HEK293 (cell line): Measurements from ENCODE around the gene MCM7.

Experiments
- CTCF ChIP-seq: fragments of 450-650 bp; formaldehyde crosslinking; IDR thresholded peaks from 2 replicates; pipeline ENCODE4 v1.5.1; 2016; ENCODE audit warnings: missing biosample characterization, missing genetic modification characterization
- ELK4 ChIP-seq: IDR thresholded peaks from 2 replicates; pipeline ENCODE4 v1.6.1; 2011; ENCODE audit warnings: mild to moderate bottlenecking, low read depth, low read length, borderline replicate concordance
- KLF9 ChIP-seq: fragments of 450-650 bp; formaldehyde crosslinking; IDR thresholded peaks from 2 replicates; pipeline ENCODE4 v1.5.1; 2016; ENCODE audit warnings: missing biosample characterization, missing genetic modification characterization, low read depth
- REST ChIP-seq: fragments of 450-650 bp; formaldehyde crosslinking; IDR thresholded peaks from 2 replicates; pipeline ENCODE4 v1.5.1; 2016; ENCODE audit warnings: missing biosample characterization, missing genetic modification characterization
- SCRT2 ChIP-seq: fragments of 450-650 bp; formaldehyde crosslinking; IDR thresholded peaks from 2 replicates; pipeline ENCODE4 v1.5.1; 2016; ENCODE audit warnings: missing biosample characterization, missing genetic modification characterization
- ZBTB48 ChIP-seq: fragments of 450-650 bp; formaldehyde crosslinking; IDR thresholded peaks from 2 replicates; pipeline ENCODE4 v1.5.1; 2016; ENCODE audit warnings: missing biosample characterization, missing genetic modification characterization
- ZNF138 ChIP-seq: fragments of 450-650 bp; formaldehyde crosslinking; IDR thresholded peaks from 2 replicates; pipeline ENCODE4 v1.5.1; 2016; ENCODE audit warnings: missing biosample characterization, missing genetic modification characterization, borderline replicate concordance
- ZNF2 ChIP-seq: fragments of 450-650 bp; formaldehyde crosslinking; IDR thresholded peaks from 2 replicates; pipeline ENCODE4 v1.5.1; 2016; ENCODE audit warnings: missing biosample characterization, missing genetic modification characterization
- ZNF266 ChIP-seq: fragments of 450-650 bp; formaldehyde crosslinking; IDR thresholded peaks from 2 replicates; pipeline ENCODE4 v1.5.1; 2016; ENCODE audit warnings: missing biosample characterization, missing genetic modification characterization, low read depth
- ZNF274 ChIP-seq, 2 experiments: fragments of 200-500 bp in 1 of 2; fragments of 450-650 bp in 1 of 2; sonication (Bioruptor generic) in 1 of 2; formaldehyde crosslinking in 1 of 2; IDR thresholded peaks; 2 replicates each; pipeline versions ENCODE4 v1.5.1 to v1.6.1; 2014 to 2016; ENCODE audit warnings: borderline replicate concordance in 1 of 2, inconsistent platforms in 1 of 2, low read length in 1 of 2, missing biosample characterization in 1 of 2, missing genetic modification characterization in 1 of 2
- ZNF423 ChIP-seq: fragments of 450-650 bp; formaldehyde crosslinking; IDR thresholded peaks from 2 replicates; pipeline ENCODE4 v1.5.1; 2016; ENCODE audit warnings: missing biosample characterization, missing genetic modification characterization
- ZNF426 ChIP-seq: fragments of 450-650 bp; formaldehyde crosslinking; IDR thresholded peaks from 2 replicates; pipeline ENCODE4 v1.5.1; 2017; ENCODE audit warnings: missing biosample characterization, missing genetic modification characterization, mild to moderate bottlenecking, inconsistent platforms, moderate library complexity
- ZNF561 ChIP-seq: fragments of 450-650 bp; IDR thresholded peaks from 2 replicates; pipeline ENCODE4 v1.5.1; 2018; ENCODE audit warnings: missing biosample characterization, missing genetic modification characterization, borderline replicate concordance
- TF ChIP-seq, protein P1 (sequence below): fragments of 450-650 bp; formaldehyde crosslinking; IDR thresholded peaks from 2 replicates; pipeline ENCODE4 v1.5.1; 2016; ENCODE audit warnings: missing biosample characterization, missing genetic modification characterization, low read depth

DNA sequence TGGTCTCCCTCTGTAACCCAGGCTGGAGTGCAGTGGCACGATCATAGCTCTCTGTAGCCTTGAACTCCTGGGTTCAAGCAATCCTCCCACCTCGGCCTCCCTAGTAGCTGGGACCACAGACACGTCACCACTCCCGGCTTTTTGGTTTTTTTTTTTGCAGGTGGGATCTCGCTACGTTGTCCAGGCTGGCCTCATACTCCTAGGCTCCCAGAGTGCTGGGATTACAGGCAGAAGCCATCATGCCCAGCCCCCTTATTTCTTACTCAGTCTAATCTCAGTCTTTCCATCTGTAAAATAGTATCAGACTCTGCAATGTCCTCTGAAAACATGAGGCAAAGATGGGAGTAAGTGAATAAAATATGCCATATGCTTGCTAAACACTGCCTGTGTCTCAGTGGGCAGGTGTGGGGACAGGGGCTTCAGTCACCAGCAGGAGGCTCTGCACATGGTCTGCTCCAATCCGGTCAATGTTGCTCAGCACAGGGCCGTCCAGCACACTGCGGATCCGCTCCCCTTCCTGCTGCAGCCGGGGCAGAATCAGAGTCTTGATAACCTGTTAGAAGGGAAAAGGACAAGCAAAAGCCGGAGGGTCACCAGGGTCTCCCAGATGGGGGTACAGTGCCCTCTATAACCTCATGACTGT is 8.4 kb upstream of the MCM7 start:
- TF ChIP-seq ZNF561 (tag by site-specific recombination) = no peak
- no peak for TF ChIP-seq REST
- no peak for TF ChIP-seq CTCF (tag by site-specific recombination)
- no peak for TF ChIP-seq ZNF423 (tag by site-specific recombination)
- TF ChIP-seq, protein P1, sequence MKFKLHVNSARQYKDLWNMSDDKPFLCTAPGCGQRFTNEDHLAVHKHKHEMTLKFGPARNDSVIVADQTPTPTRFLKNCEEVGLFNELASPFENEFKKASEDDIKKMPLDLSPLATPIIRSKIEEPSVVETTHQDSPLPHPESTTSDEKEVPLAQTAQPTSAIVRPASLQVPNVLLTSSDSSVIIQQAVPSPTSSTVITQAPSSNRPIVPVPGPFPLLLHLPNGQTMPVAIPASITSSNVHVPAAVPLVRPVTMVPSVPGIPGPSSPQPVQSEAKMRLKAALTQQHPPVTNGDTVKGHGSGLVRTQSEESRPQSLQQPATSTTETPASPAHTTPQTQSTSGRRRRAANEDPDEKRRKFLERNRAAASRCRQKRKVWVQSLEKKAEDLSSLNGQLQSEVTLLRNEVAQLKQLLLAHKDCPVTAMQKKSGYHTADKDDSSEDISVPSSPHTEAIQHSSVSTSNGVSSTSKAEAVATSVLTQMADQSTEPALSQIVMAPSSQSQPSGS = no peak
- no peak for TF ChIP-seq ELK4
- TF ChIP-seq KLF9 (tag by site-specific recombination) = no peak
- TF ChIP-seq ZBTB48 (tag by site-specific recombination) = no peak
- TF ChIP-seq ZNF266 (tag by site-specific recombination) = no peak
- no peak for TF ChIP-seq ZNF2 (tag by site-specific recombination)
- TF ChIP-seq ZNF138 = no peak
- no peak for TF ChIP-seq SCRT2 (tag by site-specific recombination)
- TF ChIP-seq ZNF274 (IDR thresholded peaks at IDR 0.05; ENCODE audit: low read length) = no peak
- no peak for TF ChIP-seq ZNF274 (tag by site-specific recombination; IDR thresholded peaks at IDR 0.05; ENCODE audit: borderline replicate concordance)
- TF ChIP-seq ZNF426 (tag by site-specific recombination) = no peak
